Measurements from ENCODE around the gene ERN1. TPM values are rescaled to one million over a fixed set of nuclear protein-coding genes. Genes with fewer than 3 reads are reported as not detected.
A peak's percentile ranks its signal among the peaks of the same experiment; 100 is the strongest.

Gene ERN1
- total RNA-seq, 1 experiment from 2014 or later, result 27.5 TPM

GRCh38 chr17:64065161-64065560, 64.8 kb downstream of the ERN1 start:
- ChIA-PET CTCF (interaction anchor here (6.8 kb wide), 1 partner anchor 68 kb away, joined by 206 read pairs; no protein-coding TSS in a partner anchor), POLR2A (no interaction called here)
- TF ChIP-seq CTCF (IDR thresholded peaks at IDR 0.05; ENCODE audit: insufficient read depth in 1 of 2, low read depth in 1 of 2, low read length in 1 of 2, severe bottlenecking in 1 of 2, unreplicated experiment in 1 of 2), result no peak
- Histone ChIP-seq H3K27me3 (replicated peaks; ENCODE audit: control insufficient read depth, insufficient read depth, low read length) (no peaks in the 10 kb centered on the region), H3K4me1 (no peaks in the 10 kb centered on the region), H3K4me3 (ENCODE audit: low read depth, low read length) (no peak overlapping the region), H3K36me3 (ENCODE audit: control insufficient read depth, insufficient read depth, low read length) (peaks cover 4% of the 10 kb centered on the region; the same call in 1 of the 2 replicates), H3K9me3 (peaks cover 7% of the 10 kb centered on the region)
- no TSS peak for BruUV-seq (replicated peaks)
- Mint-ChIP-seq H3K4me1 (ENCODE audit: low read depth, unreplicated experiment) (peaks cover 3% of the 10 kb centered on the region), H3K36me3 (ENCODE audit: insufficient read depth, unreplicated experiment) (peaks cover 29% of the 10 kb centered on the region), H3K27me3 (ENCODE audit: insufficient read depth, unreplicated experiment) (no peaks in the 10 kb centered on the region), H3K9me3 (ENCODE audit: unreplicated experiment) (peaks cover 8% of the 10 kb centered on the region), H3K27ac (ENCODE audit: unreplicated experiment) (no peak overlapping the region), H3K4me3 (ENCODE audit: unreplicated experiment) (no peak overlapping the region)
- no peak for DNase-seq
- intact Hi-C loops (cut with micrococcal nuclease; ENCODE audit: unreplicated experiment), result loop anchor here (10.0 kb wide), 1 partner anchor 220 kb away; no protein-coding TSS in a partner anchor

DNA sequence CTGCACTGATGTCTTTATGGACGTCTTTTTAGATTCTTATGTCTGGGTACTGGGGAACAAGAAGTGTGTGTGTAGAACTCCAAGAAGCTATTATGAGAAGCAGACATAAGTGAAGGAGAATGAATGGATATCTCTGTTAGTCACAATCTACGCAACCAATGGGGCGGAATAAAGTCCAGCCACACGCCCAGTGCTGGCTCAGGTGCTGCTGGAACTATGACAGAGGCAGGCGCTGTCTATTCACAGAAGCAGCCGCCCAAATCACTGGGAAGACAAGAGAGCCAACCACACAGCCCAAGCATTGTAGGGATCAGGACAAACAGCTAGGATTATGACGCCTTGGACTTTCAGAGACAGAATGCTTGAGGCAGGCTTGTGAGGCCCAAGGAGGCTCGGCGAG, 65.6 kb downstream of the ERN1 start:
- Mint-ChIP-seq H3K4me1 (ENCODE audit: low read depth, unreplicated experiment) (peaks cover 8% of the 10 kb centered on the region), H3K27me3 (ENCODE audit: insufficient read depth, unreplicated experiment) (no peaks in the 10 kb centered on the region), H3K4me3 (ENCODE audit: unreplicated experiment) (no peak overlapping the region), H3K27ac (ENCODE audit: unreplicated experiment) (no peak overlapping the region), H3K9me3 (ENCODE audit: unreplicated experiment) (peaks cover 8% of the 10 kb centered on the region), H3K36me3 (ENCODE audit: insufficient read depth, unreplicated experiment) (peaks cover 25% of the 10 kb centered on the region)
- Histone ChIP-seq H3K9me3 (peaks cover under 1% of the 10 kb centered on the region), H3K4me3 (ENCODE audit: low read depth, low read length) (no peak overlapping the region), H3K36me3 (ENCODE audit: control insufficient read depth, insufficient read depth, low read length) (peaks cover under 1% of the 10 kb centered on the region; the same call in 1 of the 2 replicates), H3K4me1 (no peaks in the 10 kb centered on the region), H3K27me3 (replicated peaks; ENCODE audit: control insufficient read depth, insufficient read depth, low read length) (no peaks in the 10 kb centered on the region)
- BruUV-seq (replicated peaks), result no TSS peak
- ChIA-PET POLR2A (interaction anchor here (1.0 to 1.4 kb wide), 3 partner anchors 66 to 82 kb away, joined by 3 to 5 read pairs (median 4); no protein-coding TSS in a partner anchor), CTCF (interaction anchor here (0.6 to 6.8 kb wide), 14 partner anchors 10 to 354 kb away, joined by 3 to 206 read pairs (median 5); partner anchors contain the start of genes ERN1 and GH1)
- no peak for DNase-seq
- TF ChIP-seq CTCF (IDR thresholded peaks at IDR 0.05; ENCODE audit: insufficient read depth in 1 of 2, low read depth in 1 of 2, low read length in 1 of 2, severe bottlenecking in 1 of 2, unreplicated experiment in 1 of 2), result no peak
- intact Hi-C loops (cut with micrococcal nuclease; ENCODE audit: unreplicated experiment), result loop anchor here (10.0 kb wide), 1 partner anchor 220 kb away; no protein-coding TSS in a partner anchor

- BruUV-seq (replicated peaks), result no TSS peak
- H3K27me3 Mint-ChIP-seq (ENCODE audit: insufficient read depth, unreplicated experiment), result no peaks in the 10 kb centered on the region
- POLR2A ChIA-PET, result interaction anchor here (0.6 to 1.4 kb wide), 4 partner anchors 19 to 82 kb away, joined by 3 to 5 read pairs (median 4); no protein-coding TSS in a partner anchor
Observed at GRCh38 chr17:64063766-64064224, 66.1 kb downstream of the ERN1 start.

More at GRCh38 chr17:64063766-64064224, 66.1 kb downstream of the ERN1 start:
- DNase-seq, result peak; percentile 73 to 81
- intact Hi-C loops (cut with micrococcal nuclease; ENCODE audit: unreplicated experiment), result loop anchor here (1.0 to 10.0 kb wide), 2 partner anchors 70 to 221 kb away; no protein-coding TSS in a partner anchor
- H3K36me3 ChIP-seq (ENCODE audit: control insufficient read depth, insufficient read depth, low read length), result no peaks in the 10 kb centered on the region; the same call in 1 of the 2 replicates
- peak; percentile 65 to 80 for TF ChIP-seq CTCF (IDR thresholded peaks at IDR 0.05; ENCODE audit: insufficient read depth in 1 of 2, low read depth in 1 of 2, low read length in 1 of 2, severe bottlenecking in 1 of 2, unreplicated experiment in 1 of 2)
- H3K9me3 ChIP-seq, result no peaks in the 10 kb centered on the region
- peaks cover 19% of the 10 kb centered on the region for H3K36me3 Mint-ChIP-seq (ENCODE audit: insufficient read depth, unreplicated experiment)
- no peaks in the 10 kb centered on the region for H3K4me1 ChIP-seq
- H3K27me3 ChIP-seq (replicated peaks; ENCODE audit: control insufficient read depth, insufficient read depth, low read length), result no peaks in the 10 kb centered on the region
- peaks cover 3% of the 10 kb centered on the region for H3K9me3 Mint-ChIP-seq (ENCODE audit: unreplicated experiment)
- H3K4me3 ChIP-seq (ENCODE audit: low read depth, low read length), result no peak overlapping the region
- no peak overlapping the region for H3K27ac Mint-ChIP-seq (ENCODE audit: unreplicated experiment)
- CTCF ChIA-PET, result interaction anchor here (0.5 to 6.8 kb wide), 14 partner anchors 10 to 355 kb away, joined by 3 to 206 read pairs (median 5); partner anchors contain the start of genes ERN1 and GH1
- peaks cover 11% of the 10 kb centered on the region for H3K4me1 Mint-ChIP-seq (ENCODE audit: low read depth, unreplicated experiment)
- no peak overlapping the region for H3K4me3 Mint-ChIP-seq (ENCODE audit: unreplicated experiment)

Data from Caco-2 (cell line).